SK-N-SH treated with all-trans-retinoic acid at 6 μM for 48 hours (cell line): ENCODE data around the gene BIRC3.

Experiments used
- PATZ1 ChIP-seq: fragments of 250-450 bp; sonication (Bioruptor Pico); IDR thresholded peaks from 2 replicates; pipeline ENCODE4 v1.8.0; 2020; ENCODE audit warnings: mild to moderate bottlenecking, moderate library complexity, borderline replicate concordance
- ZNF565 ChIP-seq: fragments of 450-650 bp; formaldehyde crosslinking; conservative IDR thresholded peaks from 2 replicates; pipeline ENCODE4 v1.5.0; 2020; ENCODE audit warnings: low read depth, mild to moderate bottlenecking, moderate library complexity

GRCh38 chr11:102312667-102313066, 4.6 kb upstream of the BIRC3 start:
- no peak for TF ChIP-seq PATZ1 (CRISPR knock-in tag)
- no peak for TF ChIP-seq ZNF565 (CRISPR knock-in tag)
